ENCODE results near the gene CFAP100. TPM values are rescaled to one million over a fixed set of nuclear protein-coding genes. Genes with fewer than 3 reads are reported as not detected.

The CFAP100 gene
- total and polyA plus RNA-seq, 2 of the 4 experiments (the other 2 are of a cell fraction), result not detected

DNA sequence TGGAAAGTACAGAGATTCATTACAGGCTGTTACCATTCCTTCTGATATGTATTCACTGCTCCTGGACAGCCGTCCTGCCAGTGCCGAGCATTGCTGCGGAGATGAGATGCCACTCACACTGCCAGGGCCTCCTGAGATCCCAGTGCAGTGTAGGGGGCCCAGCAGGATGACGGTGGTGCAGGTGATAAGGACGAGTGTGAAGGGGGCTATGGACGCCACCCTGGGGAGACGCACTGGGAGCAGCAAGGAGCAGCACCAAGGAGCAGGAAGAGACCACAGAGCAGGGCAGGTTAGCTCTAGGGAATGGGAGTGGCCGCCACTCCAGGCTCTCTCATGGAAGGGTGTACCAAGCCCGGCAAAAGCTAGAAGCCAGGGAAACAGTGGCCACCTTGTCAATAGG is 33.5 kb upstream of the CFAP100 start:
- H2BK120ac ChIP-seq (ENCODE audit: low read depth, low read length), result no peak overlapping the region
- no peak overlapping the region for H2AK9ac ChIP-seq (replicated peaks; ENCODE audit: low read depth, low read length, poor library complexity)
- H4K5ac ChIP-seq (ENCODE audit: low read depth, low read length), result no peak overlapping the region
- no peak overlapping the region for H3K14ac ChIP-seq (replicated peaks; ENCODE audit: low read depth, low read length)
- no peak overlapping the region for H3K4me2 ChIP-seq (ENCODE audit: low read depth, low read length)
- H3K9me3 ChIP-seq (ENCODE audit: control insufficient read depth, insufficient read depth, low read length), result peaks cover 2% of the 10 kb centered on the region; the same call in 1 of the 2 replicates
- no peak overlapping the region for H3K4ac ChIP-seq (ENCODE audit: low read depth, low read length)
- WGBS, 2 experiments (ENCODE audit: extremely low coverage in 2 of 2, insufficient read length in 1 of 2), result 60% methylated on average over 5 of the region's 9 CpGs; no CpG with 5 or more reads in 1 of the 2 experiments
- no peak for TF ChIP-seq BHLHE40 (IDR thresholded peaks at IDR 0.05; ENCODE audit: low read depth, low read length)
- no peak for TF ChIP-seq RCOR1 (IDR thresholded peaks at IDR 0.05; ENCODE audit: insufficient replicate concordance, low read length)
- TF ChIP-seq, protein P1, sequence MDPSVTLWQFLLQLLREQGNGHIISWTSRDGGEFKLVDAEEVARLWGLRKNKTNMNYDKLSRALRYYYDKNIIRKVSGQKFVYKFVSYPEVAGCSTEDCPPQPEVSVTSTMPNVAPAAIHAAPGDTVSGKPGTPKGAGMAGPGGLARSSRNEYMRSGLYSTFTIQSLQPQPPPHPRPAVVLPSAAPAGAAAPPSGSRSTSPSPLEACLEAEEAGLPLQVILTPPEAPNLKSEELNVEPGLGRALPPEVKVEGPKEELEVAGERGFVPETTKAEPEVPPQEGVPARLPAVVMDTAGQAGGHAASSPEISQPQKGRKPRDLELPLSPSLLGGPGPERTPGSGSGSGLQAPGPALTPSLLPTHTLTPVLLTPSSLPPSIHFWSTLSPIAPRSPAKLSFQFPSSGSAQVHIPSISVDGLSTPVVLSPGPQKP (IDR thresholded peaks at IDR 0.05; ENCODE audit: borderline replicate concordance, low read depth, low read length), result no peak
- TF ChIP-seq RAD21 (IDR thresholded peaks at IDR 0.05; ENCODE audit: low read length), result no peak
- no peak for TF ChIP-seq CEBPB (IDR thresholded peaks at IDR 0.05; ENCODE audit: low read depth, low read length)
- TF ChIP-seq NFE2L2 (IDR thresholded peaks at IDR 0.05; ENCODE audit: low read depth, low read length), result no peak
- TF ChIP-seq POLR2A (IDR thresholded peaks at IDR 0.05; ENCODE audit: low read depth, low read length), result no peak
- TF ChIP-seq FOS (IDR thresholded peaks at IDR 0.05; ENCODE audit: low read depth, low read length), result no peak
- no peak for TF ChIP-seq CHD1 (IDR thresholded peaks at IDR 0.05; ENCODE audit: low read depth, low read length)
- TF ChIP-seq MXI1 (IDR thresholded peaks at IDR 0.05; ENCODE audit: borderline replicate concordance, low read depth, low read length), result no peak
- TF ChIP-seq RFX5 (IDR thresholded peaks at IDR 0.05; ENCODE audit: low read depth, low read length), result no peak
- TF ChIP-seq, protein P2, sequence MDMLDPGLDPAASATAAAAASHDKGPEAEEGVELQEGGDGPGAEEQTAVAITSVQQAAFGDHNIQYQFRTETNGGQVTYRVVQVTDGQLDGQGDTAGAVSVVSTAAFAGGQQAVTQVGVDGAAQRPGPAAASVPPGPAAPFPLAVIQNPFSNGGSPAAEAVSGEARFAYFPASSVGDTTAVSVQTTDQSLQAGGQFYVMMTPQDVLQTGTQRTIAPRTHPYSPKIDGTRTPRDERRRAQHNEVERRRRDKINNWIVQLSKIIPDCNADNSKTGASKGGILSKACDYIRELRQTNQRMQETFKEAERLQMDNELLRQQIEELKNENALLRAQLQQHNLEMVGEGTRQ (IDR thresholded peaks at IDR 0.05; ENCODE audit: low read depth, low read length), result no peak
- no peak for TF ChIP-seq SMC3 (IDR thresholded peaks at IDR 0.05; ENCODE audit: low read depth, low read length)
- TF ChIP-seq, protein P3, sequence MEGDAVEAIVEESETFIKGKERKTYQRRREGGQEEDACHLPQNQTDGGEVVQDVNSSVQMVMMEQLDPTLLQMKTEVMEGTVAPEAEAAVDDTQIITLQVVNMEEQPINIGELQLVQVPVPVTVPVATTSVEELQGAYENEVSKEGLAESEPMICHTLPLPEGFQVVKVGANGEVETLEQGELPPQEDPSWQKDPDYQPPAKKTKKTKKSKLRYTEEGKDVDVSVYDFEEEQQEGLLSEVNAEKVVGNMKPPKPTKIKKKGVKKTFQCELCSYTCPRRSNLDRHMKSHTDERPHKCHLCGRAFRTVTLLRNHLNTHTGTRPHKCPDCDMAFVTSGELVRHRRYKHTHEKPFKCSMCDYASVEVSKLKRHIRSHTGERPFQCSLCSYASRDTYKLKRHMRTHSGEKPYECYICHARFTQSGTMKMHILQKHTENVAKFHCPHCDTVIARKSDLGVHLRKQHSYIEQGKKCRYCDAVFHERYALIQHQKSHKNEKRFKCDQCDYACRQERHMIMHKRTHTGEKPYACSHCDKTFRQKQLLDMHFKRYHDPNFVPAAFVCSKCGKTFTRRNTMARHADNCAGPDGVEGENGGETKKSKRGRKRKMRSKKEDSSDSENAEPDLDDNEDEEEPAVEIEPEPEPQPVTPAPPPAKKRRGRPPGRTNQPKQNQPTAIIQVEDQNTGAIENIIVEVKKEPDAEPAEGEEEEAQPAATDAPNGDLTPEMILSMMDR (conservative IDR thresholded peaks at IDR 0.05; ENCODE audit: low read depth, low read length), result no peak
- TF ChIP-seq MAFK (IDR thresholded peaks at IDR 0.05; ENCODE audit: low read depth, low read length), result no peak
- no peak for TF ChIP-seq MAZ (IDR thresholded peaks at IDR 0.05; ENCODE audit: borderline replicate concordance, low read depth, low read length)
- ChIA-PET CTCF (no interaction called here), POLR2A (ENCODE audit: unreplicated experiment) (no interaction called here)
- H4K91ac ChIP-seq (ENCODE audit: insufficient read depth, low read depth, low read length), result no peak overlapping the region
- dilution Hi-C loops (cut with HindIII; ENCODE audit: low sequenced_read_pairs, unreplicated experiment) (no loop called here), in situ Hi-C loops (cut with MboI; ENCODE audit: low sequenced_read_pairs) (no loop called here), intact Hi-C loops (cut with micrococcal nuclease) (no loop called here)
- no peak overlapping the region for H3K18ac ChIP-seq (ENCODE audit: low read depth, low read length)
- H2AK5ac ChIP-seq (ENCODE audit: low read depth, low read length), result no peak overlapping the region
- no peak overlapping the region for H2BK5ac ChIP-seq (ENCODE audit: low read depth, low read length, poor library complexity, severe bottlenecking)
- H2BK15ac ChIP-seq (ENCODE audit: low read depth, low read length), result no peak overlapping the region
- H2BK20ac ChIP-seq (ENCODE audit: low read depth, low read length), result no peak overlapping the region
- no peaks in the 10 kb centered on the region for H3K9me1 ChIP-seq (ENCODE audit: insufficient read depth, low read length)
- H4K20me1 ChIP-seq (ENCODE audit: insufficient read depth, low read length), result no peaks in the 10 kb centered on the region
- no peak overlapping the region for H3K56ac ChIP-seq (ENCODE audit: extremely low read depth, insufficient read depth, low read length)
- no peak overlapping the region for H3K23ac ChIP-seq (ENCODE audit: low read depth, low read length)
- DNase-seq (no peak), ATAC-seq (ENCODE audit: low read depth) (no peak)
- no peak overlapping the region for H2AFZ ChIP-seq (replicated peaks; ENCODE audit: low read length, poor library complexity)
- no peak overlapping the region for H3K4me3 ChIP-seq (ENCODE audit: insufficient read depth, low read depth, low read length)
- H3K9ac ChIP-seq (ENCODE audit: low read depth, low read length), result no peak overlapping the region
- H4K8ac ChIP-seq (ENCODE audit: low read depth in 2 of 2, low read length in 2 of 2), result no peak overlapping the region
- 0 out of 2 replicates have a peak, but pooled peaks cover 2% of the 10 kb centered on the region for H3K4me1 ChIP-seq (ENCODE audit: control insufficient read depth, insufficient read depth, low read length)
- BruUV-seq (replicated peaks), result no TSS peak
- H3K36me3 ChIP-seq (ENCODE audit: control insufficient read depth, insufficient read depth, low read length), result no peaks in the 10 kb centered on the region
- no peak overlapping the region for H3K27ac ChIP-seq (ENCODE audit: insufficient read depth, low read length)
- H3K79me1 ChIP-seq (ENCODE audit: low read depth in 1 of 2, low read length in 2 of 2), result no peaks in the 10 kb centered on the region
- peaks cover 60% of the 10 kb centered on the region for H3K27me3 ChIP-seq (ENCODE audit: control insufficient read depth, insufficient read depth, low read length)
